Astrocyte of the cerebellum (primary cell): ENCODE data around the gene UHRF2.
A peak's percentile ranks its signal among the peaks of the same experiment; 100 is the strongest.

Experiments used
- DNase-seq: peaks from one replicate; pipeline ENCODE4 v3.0.0-alpha.2; 2011; ENCODE audit warnings: low read depth
- H3K4me3 ChIP-seq: 2 replicates; pipeline ENCODE4 v1.5.1; 2011; ENCODE audit warnings: mild to moderate bottlenecking, low read depth, low read length, moderate library complexity
- CTCF ChIP-seq: IDR thresholded peaks from 2 replicates; pipeline ENCODE4 v1.5.1; 2012; ENCODE audit warnings: low read length, low read depth, moderate library complexity, mild to moderate bottlenecking; ENCODE audit errors: missing control alignments
- in situ Hi-C: cut with HindIII; loops from 2 replicates; pipeline ENCODE4 v1.10.0; 2017; ENCODE audit warnings: low sequenced_read_pairs

Gene UHRF2

DNA sequence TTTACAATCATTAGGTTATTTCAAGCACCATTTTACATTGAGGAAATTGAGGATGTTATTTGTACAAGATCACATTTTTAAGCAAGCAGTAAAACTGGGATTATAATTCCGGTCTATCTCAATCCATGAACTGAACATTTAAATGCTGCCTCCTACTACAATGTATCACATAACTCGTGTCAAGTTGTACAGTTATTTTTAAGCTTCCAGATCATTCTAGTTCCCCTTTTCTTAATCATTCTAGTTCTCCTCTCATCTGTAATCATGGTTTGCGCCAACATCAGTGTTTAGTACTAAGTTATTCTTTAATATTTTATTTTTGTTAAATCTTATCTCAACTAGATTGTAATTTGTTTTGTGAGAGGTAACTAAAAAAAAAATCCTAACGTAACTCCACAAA lies 2.4 kb upstream of the UHRF2 start:
- in situ Hi-C loops: no loop called here
- DNase-seq: no peak
- TF ChIP-seq CTCF: no peak
- no peak overlapping the region for H3K4me3 ChIP-seq

- no peak for TF ChIP-seq CTCF
- no peak for DNase-seq
- peak overlapping the region; percentile 87 for H3K4me3 ChIP-seq
- in situ Hi-C loops: no loop called here
Observed at GRCh38 chr9:6413365-6414246, 607 bp downstream of the UHRF2 start.

DNA sequence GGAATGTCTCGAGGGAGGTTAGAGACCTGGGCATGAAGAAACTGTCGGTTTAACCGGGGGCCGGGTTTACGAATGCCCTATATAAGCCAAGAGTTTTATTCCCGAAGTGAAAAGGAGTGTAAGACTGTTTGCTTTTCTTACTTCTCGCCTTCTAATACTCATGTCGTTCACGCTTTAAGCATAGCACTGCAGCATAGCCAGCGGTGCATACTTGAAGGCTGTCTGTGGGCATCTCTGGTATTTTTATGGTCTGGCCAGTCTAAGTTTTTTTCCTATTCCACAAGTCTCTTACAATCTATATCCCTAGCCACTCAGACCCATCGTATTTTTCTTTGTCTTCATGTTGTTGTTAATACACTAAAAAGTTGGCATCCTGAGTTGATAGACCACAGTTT lies 1.2 kb downstream of the UHRF2 start:
- H3K4me3 ChIP-seq: peak overlapping the region; percentile 87
- no peak for TF ChIP-seq CTCF
- DNase-seq: peak; percentile 63
- in situ Hi-C loops: no loop called here

- peak overlapping the region; percentile 87 for H3K4me3 ChIP-seq
- in situ Hi-C loops: no loop called here
- DNase-seq: no peak
- no peak for TF ChIP-seq CTCF
Observed at GRCh38 chr9:6415266-6415665, 2.3 kb downstream of the UHRF2 start.

- in situ Hi-C loops: no loop called here
- no peak overlapping the region for H3K4me3 ChIP-seq
- TF ChIP-seq CTCF: no peak
- DNase-seq: no peak
Observed at GRCh38 chr9:6417186-6417585, 4.2 kb downstream of the UHRF2 start.

DNA sequence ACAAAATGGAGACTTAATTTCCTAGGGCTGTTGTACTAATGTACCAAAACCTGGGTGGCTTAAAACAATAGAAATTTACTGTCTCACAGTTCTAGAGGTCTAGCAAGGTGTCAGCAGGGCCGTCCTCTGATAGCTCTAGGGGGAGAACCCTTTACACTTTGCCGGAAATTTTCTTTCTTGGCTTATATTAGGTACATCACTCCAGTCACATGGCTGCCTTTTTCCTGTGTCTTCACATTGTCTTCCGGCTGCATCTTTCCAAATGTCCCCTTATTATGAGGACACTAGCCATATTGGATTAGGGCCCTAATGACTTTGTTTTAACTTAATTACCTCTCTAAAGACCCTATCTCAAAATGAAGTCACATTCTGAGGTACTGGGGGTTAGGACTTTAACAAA lies 5.8 kb downstream of the UHRF2 start:
- TF ChIP-seq CTCF: no peak
- no peak overlapping the region for H3K4me3 ChIP-seq
- in situ Hi-C loops: no loop called here
- no peak for DNase-seq
